Purkinje cell (primary cell): Measurements from ENCODE around the gene NR1H3. TPM values are rescaled to one million over a fixed set of nuclear protein-coding genes. Genes with fewer than 3 reads are reported as not detected.

Experiments
- polyA plus RNA-seq: library from polyadenylated mRNA; unstranded; fragments of >200 nt; fragmentation: Nextera tagmentation; gene quantifications from 2 replicates; pipeline ENCODE4 v1.2.1, GENCODE V29; 2014

NR1H3 gene
- 9.9 and 16.0 TPM in 2 replicates for polyA plus RNA-seq

DNA sequence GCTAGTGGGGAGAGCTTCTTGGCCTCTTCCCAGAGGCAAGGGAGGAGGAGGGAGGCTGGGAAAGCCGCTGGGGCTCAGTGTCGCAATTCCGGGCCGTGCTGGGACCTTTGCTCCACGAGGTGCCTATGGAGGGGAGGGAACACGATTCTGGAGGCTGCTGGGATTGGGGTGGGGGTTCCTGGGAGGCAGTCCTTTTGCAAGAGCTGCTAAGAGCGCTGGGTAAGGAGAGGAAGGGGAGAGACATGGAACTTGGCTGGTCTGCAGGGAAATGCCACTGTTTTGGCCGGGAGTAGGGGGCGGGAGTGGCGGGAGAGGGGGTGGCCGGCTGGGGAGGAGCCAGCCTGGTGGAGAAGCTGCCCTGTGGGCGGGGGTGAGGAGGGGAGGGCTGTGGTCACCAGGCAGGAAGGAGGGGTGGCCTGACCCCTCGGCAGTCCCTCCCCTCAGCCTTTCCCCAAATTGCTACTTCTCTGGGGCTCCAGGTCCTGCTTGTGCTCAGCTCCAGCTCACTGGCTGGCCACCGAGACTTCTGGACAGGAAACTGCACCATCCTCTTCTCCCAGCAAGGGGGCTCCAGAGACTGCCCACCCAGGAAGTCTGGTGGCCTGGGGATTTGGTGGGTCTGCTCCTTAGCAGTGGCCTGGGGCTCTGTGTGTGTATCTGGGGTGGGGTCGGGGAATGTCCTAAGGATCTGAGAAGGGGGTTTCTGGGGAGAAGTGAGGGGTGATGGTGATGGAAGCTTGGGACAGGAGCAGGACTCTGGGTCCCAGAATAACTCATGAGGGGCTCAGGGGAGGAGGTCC lies at the start of gene NR1H3:
Gene NR1H3, plus strand, starts transcription at position 480 of the 800 bp plus-strand sequence. CDS start 1,221 bp downstream, outside the sequence.

DNA sequence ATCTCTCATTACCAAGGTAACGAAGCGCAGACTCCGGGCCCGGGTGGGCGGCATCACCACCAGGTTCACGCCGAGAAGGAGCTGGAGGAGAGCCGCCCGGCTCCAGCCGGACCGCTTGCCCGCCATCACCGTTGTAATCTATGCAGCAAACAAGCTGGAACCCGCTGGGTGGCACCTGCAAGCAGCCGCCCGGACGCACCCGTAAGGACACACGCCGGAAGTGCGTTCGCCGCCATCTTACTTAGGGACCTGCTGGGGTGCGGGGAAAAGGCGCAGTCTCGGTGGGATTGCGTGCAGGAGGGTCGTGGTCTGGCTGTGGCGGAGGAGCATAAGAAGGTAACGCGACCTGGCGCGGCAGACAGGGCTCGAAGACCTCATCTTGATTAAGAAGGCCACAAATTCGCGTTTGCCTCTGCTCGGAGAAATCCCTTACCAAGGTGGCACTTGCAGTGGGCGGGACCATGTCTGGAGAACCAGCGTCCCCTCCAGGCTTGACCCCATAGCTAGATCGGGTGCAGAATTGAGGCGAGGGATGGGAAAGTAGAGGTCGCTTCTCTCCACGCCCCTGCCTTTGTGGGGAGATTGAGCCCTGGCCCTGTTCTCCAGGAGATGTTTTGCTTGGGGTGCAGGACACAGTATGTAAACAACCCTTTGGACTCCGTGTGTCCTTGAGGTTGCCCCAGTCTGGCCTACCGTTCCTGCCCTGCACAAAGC lies 9.0 kb upstream of the NR1H3 start, which contains the start of gene ACP2:
Gene ACP2, minus strand, starts transcription at position 151 of the 714 bp plus-strand sequence. Its CDS starts 25 bp downstream, at position 126.

DNA sequence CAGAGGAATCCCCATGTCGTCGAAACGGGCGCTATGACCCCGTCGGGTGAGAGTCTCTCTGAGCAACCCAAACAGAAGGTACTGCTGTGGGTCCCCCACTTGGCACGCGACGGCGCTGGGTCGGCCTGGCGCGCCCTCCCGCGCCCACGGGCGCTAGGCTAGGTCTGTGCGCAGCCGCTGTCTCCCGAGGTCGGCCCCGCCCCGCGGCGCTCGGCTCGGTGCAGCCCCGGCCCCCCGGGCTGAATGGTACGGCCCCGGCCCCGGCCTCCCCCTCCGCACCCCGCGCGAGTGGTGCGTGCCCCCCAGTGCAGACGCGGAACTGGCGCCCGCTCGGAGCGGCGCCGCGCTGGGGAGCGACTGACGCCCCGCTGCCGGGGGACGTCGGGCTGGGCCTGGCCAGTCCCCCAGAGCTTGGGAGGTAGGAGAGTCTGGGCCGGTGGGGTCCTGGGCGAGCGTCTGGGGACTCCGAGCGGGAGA lies 12.1 kb downstream of the NR1H3 start, which contains the start of gene MADD:
Gene MADD, plus strand, starts transcription at position 305 of the 477 bp plus-strand sequence.

Other genes starting within 250 kb of the NR1H3 start
- 26.6 and 29.3 TPM in 2 replicates for gene ARFGAP2, start 81.1 kb upstream of the NR1H3 start, polyA plus RNA-seq
- gene PACSIN3, start 71.6 kb upstream of the NR1H3 start, polyA plus RNA-seq = 0.38 TPM in 1 of 2 replicates, not detected in the other
- 1.1 and 7.8 TPM in 2 replicates for gene DDB2, start 43.0 kb upstream of the NR1H3 start, polyA plus RNA-seq
- 8.5 and 8.7 TPM in 2 replicates for gene ACP2, start 9.2 kb upstream of the NR1H3 start, polyA plus RNA-seq
- 7.9 and 10.7 TPM in 2 replicates for gene MADD, start 12.1 kb downstream of the NR1H3 start, polyA plus RNA-seq
- 0.08 TPM in 1 of 2 replicates, not detected in the other for gene MYBPC3, start 94.7 kb downstream of the NR1H3 start, polyA plus RNA-seq
- gene SPI1, start 120.6 kb downstream of the NR1H3 start, polyA plus RNA-seq = not detected in 2 replicates
- gene SLC39A13, start 150.6 kb downstream of the NR1H3 start, polyA plus RNA-seq = 1.6 and 2.9 TPM in 2 replicates
- gene PSMC3, start 168.4 kb downstream of the NR1H3 start, polyA plus RNA-seq = 72.9 and 74.2 TPM in 2 replicates
- gene RAPSN, start 191.1 kb downstream of the NR1H3 start, polyA plus RNA-seq = not detected in 2 replicates